GM23338 (cell line): ENCODE measurements around the gene NKD1. TPM values are rescaled to one million over a fixed set of nuclear protein-coding genes. Genes with fewer than 3 reads are reported as not detected.

Experiments used
- ATAC-seq: fragments of 200-7000 bp; cut with Tn5 transposase; 3 replicates; pipeline ENCODE4 v1.9.1; 2020
- DNase-seq: peaks from one replicate; pipeline ENCODE4 v3.0.0-alpha.2; 2015; ENCODE audit warnings: low spot score
- H2AFZ ChIP-seq: fragments of 200-600 bp; sonication (generic); 2 replicates; pipeline ENCODE4 v1.8.0; 2016; ENCODE audit warnings: antibody characterized with exemption, mild to moderate bottlenecking, moderate library complexity
- H3F3A ChIP-seq: fragments of 200-600 bp; sonication (generic); replicated peaks from 2 replicates; pipeline ENCODE4 v1.8.0; 2017; ENCODE audit warnings: antibody characterized with exemption, mixed run types, low read depth
- H3K27ac ChIP-seq: fragments of 200-600 bp; sonication (generic); 2 replicates; pipeline ENCODE4 v1.6.1; 2016; ENCODE audit warnings: low read depth
- H3K27me3 ChIP-seq: fragments of 200-600 bp; sonication (generic); 2 replicates; pipeline ENCODE4 v1.8.0; 2016; ENCODE audit warnings: mild to moderate bottlenecking, mixed run types, moderate library complexity; ENCODE audit not compliant: insufficient read depth
- H3K36me3 ChIP-seq: fragments of 200-600 bp; sonication (generic); 2 replicates; pipeline ENCODE4 v1.8.0; 2016; ENCODE audit warnings: mild to moderate bottlenecking; ENCODE audit not compliant: insufficient read depth
- H3K4me1 ChIP-seq: fragments of 200-600 bp; sonication (generic); 2 replicates; pipeline ENCODE4 v1.8.0; 2016; ENCODE audit warnings: mild to moderate bottlenecking, moderate library complexity; ENCODE audit not compliant: insufficient read depth
- H3K4me2 ChIP-seq: fragments of 200-600 bp; sonication (generic); 2 replicates; pipeline ENCODE4 v1.7.1; 2017; ENCODE audit warnings: mixed run types
- H3K4me3 ChIP-seq: fragments of 200-600 bp; sonication (generic); 2 replicates; pipeline ENCODE4 v1.6.1; 2016; ENCODE audit warnings: mixed run types
- H3K79me2 ChIP-seq: fragments of 200-600 bp; sonication (generic); replicated peaks from 2 replicates; pipeline ENCODE4 v1.8.0; 2017; ENCODE audit warnings: mild to moderate bottlenecking; ENCODE audit not compliant: insufficient read depth
- H3K9me2 ChIP-seq: fragments of 200-600 bp; sonication (generic); 2 replicates; pipeline ENCODE4 v1.8.0; 2017; ENCODE audit not compliant: insufficient read depth
- H4K20me1 ChIP-seq: fragments of 200-600 bp; sonication (generic); replicated peaks from 2 replicates; pipeline ENCODE4 v1.8.0; 2017; ENCODE audit warnings: mild to moderate bottlenecking; ENCODE audit not compliant: insufficient read depth
- H3K27ac Mint-ChIP-seq: 2 replicates; pipeline ENCODE4 v1.8.0; 2020; ENCODE audit warnings: inconsistent platforms, mild to moderate bottlenecking, moderate library complexity, mixed read lengths
- H3K27me3 Mint-ChIP-seq: 3 replicates; pipeline ENCODE4 v1.8.0; 2022; ENCODE audit warnings: low read depth, mild to moderate bottlenecking, moderate library complexity, mixed read lengths, inconsistent platforms; ENCODE audit not compliant: insufficient read depth, poor library complexity
- H3K36me3 Mint-ChIP-seq: 3 replicates; pipeline ENCODE4 v1.8.0; 2021; ENCODE audit warnings: low read depth, mild to moderate bottlenecking, inconsistent platforms, moderate library complexity, mixed read lengths
- H3K4me1 Mint-ChIP-seq: 3 replicates; pipeline ENCODE4 v1.8.0; 2020; ENCODE audit warnings: mild to moderate bottlenecking, inconsistent platforms, mixed read lengths
- H3K4me3 Mint-ChIP-seq: 3 replicates; pipeline ENCODE4 v1.8.0; 2021; ENCODE audit warnings: moderate library complexity, mild to moderate bottlenecking, inconsistent platforms, mixed read lengths
- H3K9me3 Mint-ChIP-seq: 3 replicates; pipeline ENCODE4 v1.8.0; 2020; ENCODE audit warnings: moderate library complexity, mild to moderate bottlenecking, inconsistent platforms, mixed read lengths
- CREB1 ChIP-seq: fragments of 250-450 bp; sonication (Bioruptor Pico); IDR thresholded peaks from 2 replicates; pipeline ENCODE4 v1.5.0; 2020; ENCODE audit warnings: low read depth, mild to moderate bottlenecking, moderate library complexity
- ETS1 ChIP-seq: IDR thresholded peaks from 2 replicates; pipeline ENCODE4 v1.6.1; 2016; ENCODE audit warnings: antibody characterized with exemption
- EZH2phosphoT487 ChIP-seq: fragments of 200-600 bp; sonication (generic); IDR thresholded peaks from one replicate; pipeline ENCODE4 v1.8.1; 2018; ENCODE audit warnings: antibody characterized with exemption; ENCODE audit not compliant: unreplicated experiment
- JUNB ChIP-seq: IDR thresholded peaks from one replicate; pipeline ENCODE4 v1.6.1; 2016; ENCODE audit warnings: antibody characterized with exemption; ENCODE audit not compliant: unreplicated experiment
- NANOG ChIP-seq: IDR thresholded peaks from 2 replicates; pipeline ENCODE4 v1.6.1; 2016; ENCODE audit warnings: antibody characterized with exemption, borderline replicate concordance
- ZNF331 ChIP-seq: fragments of 250-450 bp; sonication (Bioruptor Pico); IDR thresholded peaks from 2 replicates; pipeline ENCODE4 v1.5.0; 2020; ENCODE audit warnings: low read depth, mild to moderate bottlenecking, moderate library complexity
- ZNF462 ChIP-seq: fragments of 250-450 bp; sonication (Bioruptor Pico); IDR thresholded peaks from 2 replicates; pipeline ENCODE4 v1.5.0; 2020; ENCODE audit warnings: mild to moderate bottlenecking, moderate library complexity
- polyA plus RNA-seq: library from polyadenylated mRNA; unstranded; fragments of >200 nt; fragmentation: Nextera tagmentation; extraction: Ambion mirVana; gene quantifications from 2 replicates; pipeline ENCODE4 v1.2.1, GENCODE V29; 2016
- total RNA-seq: library from RNA; depleted of rRNA; stranded (reverse); fragments of >200 nt; shearing (Covaris generic); gene quantifications from 2 replicates; pipeline ENCODE4 v1.2.3, GENCODE V29; 2014
- TF ChIP-seq, protein P1 (sequence below): IDR thresholded peaks from one replicate; pipeline ENCODE4 v1.6.1; 2018; ENCODE audit warnings: antibody characterized with exemption; ENCODE audit not compliant: unreplicated experiment
- TF ChIP-seq, protein P2 (sequence below), 2 experiments: fragments of 200-600 bp in 1 of 2; sonication (generic) in 1 of 2; conservative IDR thresholded peaks; 2 replicates each; pipeline versions ENCODE4 v1.5.1 to v1.6.1; 2016 to 2017; ENCODE audit warnings: antibody characterized with exemption in 2 of 2, low read depth in 2 of 2, mild to moderate bottlenecking in 2 of 2, moderate library complexity in 1 of 2

The NKD1 gene
- total and polyA plus RNA-seq, 2 experiments from 2014 or later = 2.1 to 2.3 TPM

DNA sequence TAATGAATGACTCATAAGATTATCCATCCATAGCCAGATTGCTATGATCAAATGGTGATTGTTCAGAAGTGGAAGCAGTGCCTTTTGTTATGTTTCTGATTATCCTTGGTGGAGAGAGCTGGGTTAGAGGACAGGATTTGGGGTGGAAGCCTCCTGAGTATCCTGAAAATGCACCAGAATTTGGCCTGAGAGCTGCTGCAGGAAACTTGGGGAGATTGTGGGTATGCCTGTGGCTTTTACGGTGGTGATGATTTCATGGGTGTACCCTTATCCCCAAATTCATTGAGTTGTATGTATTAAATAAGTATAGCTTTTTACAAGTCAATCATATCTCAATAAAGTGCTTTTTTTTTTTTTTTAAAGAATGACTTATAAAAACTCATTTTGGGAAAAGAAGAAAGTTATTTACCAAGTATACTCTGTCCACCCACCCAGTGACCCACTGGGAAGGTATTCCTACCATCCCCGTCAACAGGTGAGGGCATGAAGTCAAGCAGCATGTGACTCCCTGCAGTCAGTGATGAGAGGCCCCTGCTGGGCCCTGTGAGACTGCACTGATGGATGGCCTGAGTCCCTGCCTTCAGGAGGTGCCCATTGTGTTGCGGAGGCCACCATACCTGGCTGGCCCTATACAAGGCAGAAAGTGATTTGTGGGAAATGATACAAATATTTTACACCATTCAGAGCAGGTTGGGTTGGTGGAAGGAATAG is 28.4 kb downstream of the NKD1 start (continued):
- TF ChIP-seq, protein P1, sequence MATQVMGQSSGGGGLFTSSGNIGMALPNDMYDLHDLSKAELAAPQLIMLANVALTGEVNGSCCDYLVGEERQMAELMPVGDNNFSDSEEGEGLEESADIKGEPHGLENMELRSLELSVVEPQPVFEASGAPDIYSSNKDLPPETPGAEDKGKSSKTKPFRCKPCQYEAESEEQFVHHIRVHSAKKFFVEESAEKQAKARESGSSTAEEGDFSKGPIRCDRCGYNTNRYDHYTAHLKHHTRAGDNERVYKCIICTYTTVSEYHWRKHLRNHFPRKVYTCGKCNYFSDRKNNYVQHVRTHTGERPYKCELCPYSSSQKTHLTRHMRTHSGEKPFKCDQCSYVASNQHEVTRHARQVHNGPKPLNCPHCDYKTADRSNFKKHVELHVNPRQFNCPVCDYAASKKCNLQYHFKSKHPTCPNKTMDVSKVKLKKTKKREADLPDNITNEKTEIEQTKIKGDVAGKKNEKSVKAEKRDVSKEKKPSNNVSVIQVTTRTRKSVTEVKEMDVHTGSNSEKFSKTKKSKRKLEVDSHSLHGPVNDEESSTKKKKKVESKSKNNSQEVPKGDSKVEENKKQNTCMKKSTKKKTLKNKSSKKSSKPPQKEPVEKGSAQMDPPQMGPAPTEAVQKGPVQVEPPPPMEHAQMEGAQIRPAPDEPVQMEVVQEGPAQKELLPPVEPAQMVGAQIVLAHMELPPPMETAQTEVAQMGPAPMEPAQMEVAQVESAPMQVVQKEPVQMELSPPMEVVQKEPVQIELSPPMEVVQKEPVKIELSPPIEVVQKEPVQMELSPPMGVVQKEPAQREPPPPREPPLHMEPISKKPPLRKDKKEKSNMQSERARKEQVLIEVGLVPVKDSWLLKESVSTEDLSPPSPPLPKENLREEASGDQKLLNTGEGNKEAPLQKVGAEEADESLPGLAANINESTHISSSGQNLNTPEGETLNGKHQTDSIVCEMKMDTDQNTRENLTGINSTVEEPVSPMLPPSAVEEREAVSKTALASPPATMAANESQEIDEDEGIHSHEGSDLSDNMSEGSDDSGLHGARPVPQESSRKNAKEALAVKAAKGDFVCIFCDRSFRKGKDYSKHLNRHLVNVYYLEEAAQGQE = no peak
- TF ChIP-seq ZNF331 (CRISPR knock-in tag) = no peak

- no peaks in the 10 kb centered on the region for H3F3A ChIP-seq
- H3K4me1 ChIP-seq = no peaks in the 10 kb centered on the region; the same call in 1 of the 2 replicates
- no peaks in the 10 kb centered on the region for H4K20me1 ChIP-seq
- H3K27ac Mint-ChIP-seq = no peak overlapping the region
- no peak overlapping the region for H3K4me3 ChIP-seq
- peak; percentile 35; the same call in 2 of the 3 replicates for ATAC-seq
- peaks cover 7% of the 10 kb centered on the region for H3K27me3 Mint-ChIP-seq
- H2AFZ ChIP-seq = no peak overlapping the region
- TF ChIP-seq EZH2phosphoT487 (no peak), NANOG (no peak), ZNF462 (CRISPR knock-in tag) (no peak), CREB1 (no peak), ZNF331 (CRISPR knock-in tag) (no peak), JUNB (no peak), ETS1 (no peak)
- TF ChIP-seq, protein P2, sequence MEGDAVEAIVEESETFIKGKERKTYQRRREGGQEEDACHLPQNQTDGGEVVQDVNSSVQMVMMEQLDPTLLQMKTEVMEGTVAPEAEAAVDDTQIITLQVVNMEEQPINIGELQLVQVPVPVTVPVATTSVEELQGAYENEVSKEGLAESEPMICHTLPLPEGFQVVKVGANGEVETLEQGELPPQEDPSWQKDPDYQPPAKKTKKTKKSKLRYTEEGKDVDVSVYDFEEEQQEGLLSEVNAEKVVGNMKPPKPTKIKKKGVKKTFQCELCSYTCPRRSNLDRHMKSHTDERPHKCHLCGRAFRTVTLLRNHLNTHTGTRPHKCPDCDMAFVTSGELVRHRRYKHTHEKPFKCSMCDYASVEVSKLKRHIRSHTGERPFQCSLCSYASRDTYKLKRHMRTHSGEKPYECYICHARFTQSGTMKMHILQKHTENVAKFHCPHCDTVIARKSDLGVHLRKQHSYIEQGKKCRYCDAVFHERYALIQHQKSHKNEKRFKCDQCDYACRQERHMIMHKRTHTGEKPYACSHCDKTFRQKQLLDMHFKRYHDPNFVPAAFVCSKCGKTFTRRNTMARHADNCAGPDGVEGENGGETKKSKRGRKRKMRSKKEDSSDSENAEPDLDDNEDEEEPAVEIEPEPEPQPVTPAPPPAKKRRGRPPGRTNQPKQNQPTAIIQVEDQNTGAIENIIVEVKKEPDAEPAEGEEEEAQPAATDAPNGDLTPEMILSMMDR (conservative IDR thresholded peaks at IDR 0.05; ENCODE audit: low read depth in 2 of 2) = no peak
- H3K9me2 ChIP-seq = no peaks in the 10 kb centered on the region
- H3K9me3 Mint-ChIP-seq = no peaks in the 10 kb centered on the region
- no peaks in the 10 kb centered on the region for H3K27me3 ChIP-seq
- DNase-seq = no peak
- no peaks in the 10 kb centered on the region for H3K36me3 ChIP-seq
- H3K27ac ChIP-seq = no peak overlapping the region
- no peaks in the 10 kb centered on the region; the same call in 2 of the 3 replicates for H3K36me3 Mint-ChIP-seq
- H3K4me3 Mint-ChIP-seq = no peak overlapping the region
- H3K79me2 ChIP-seq = no peaks in the 10 kb centered on the region
- H3K4me2 ChIP-seq = no peak overlapping the region
- peaks cover 17% of the 10 kb centered on the region for H3K4me1 Mint-ChIP-seq
These were observed 29.9 kb downstream of the NKD1 start for GRCh38 chr16:50578137-50578536.
